GM21717 (cell line): ENCODE data around the gene SIRPG.
"Not testable (repeated sequence)": the region's sequence is repeated elsewhere in the genome, so short reads cannot be mapped to it uniquely, and the experiment has no call there.

Experiments
- ATAC-seq: cut with Tn5 transposase; IDR thresholded peaks from one replicate; pipeline ENCODE4 v1.9.1; 2021; ENCODE audit warnings: mild to moderate bottlenecking, moderate library complexity; ENCODE audit not compliant: unreplicated experiment

The SIRPG gene

DNA sequence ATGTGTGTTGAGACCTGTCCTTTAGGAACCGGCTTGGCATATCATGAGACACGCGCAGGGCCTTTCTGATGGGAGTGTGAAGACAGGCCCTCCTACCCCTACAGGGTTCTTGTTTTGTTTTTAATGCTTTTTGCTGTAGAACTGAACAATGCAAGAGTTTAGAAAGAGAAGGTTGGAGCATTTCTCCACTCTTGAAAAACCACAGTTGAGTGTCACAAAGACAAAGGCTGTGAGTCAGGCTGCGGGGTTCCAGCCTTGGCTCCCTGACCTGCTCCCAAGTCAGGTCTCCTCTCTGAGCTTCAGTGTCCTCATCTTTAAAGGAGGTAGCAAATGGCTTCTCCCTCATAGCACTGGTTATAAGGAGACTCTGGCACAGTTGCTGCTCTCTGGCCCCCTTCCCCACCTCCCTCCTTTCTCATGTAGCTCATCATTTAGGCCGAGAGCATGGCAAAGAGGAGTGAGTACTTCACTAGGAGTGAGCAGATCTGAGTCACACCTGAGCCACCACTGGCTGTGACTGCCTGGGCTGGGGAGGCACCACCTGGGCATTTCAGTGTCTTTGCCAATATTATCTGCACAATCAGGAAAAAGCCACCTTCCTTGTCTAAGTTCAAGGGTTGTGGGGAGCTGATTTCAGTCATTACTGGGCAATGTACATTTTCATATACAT lies 48.8 kb downstream of the SIRPG start:
- ATAC-seq = not testable (repeated sequence)

DNA sequence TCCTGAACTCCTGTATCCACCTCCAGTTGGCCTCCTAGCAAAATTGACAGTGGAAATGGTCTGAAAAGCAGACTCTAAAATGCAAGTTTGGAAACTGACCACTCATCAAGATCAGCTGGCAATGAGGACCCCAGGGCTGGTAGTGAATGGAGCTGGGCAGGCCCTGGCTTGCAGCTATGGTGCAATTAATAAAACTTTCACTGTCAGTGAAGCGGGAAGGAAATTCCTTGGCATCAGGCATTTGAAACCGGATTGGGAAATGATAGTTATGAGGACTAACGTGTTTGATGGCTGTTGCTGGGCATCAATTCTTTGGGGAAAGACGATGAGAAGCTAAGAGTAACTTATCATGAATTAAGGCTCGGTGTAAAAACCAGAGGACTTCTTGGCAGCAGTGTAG lies 56.8 kb downstream of the SIRPG start:
- ATAC-seq = no peak

DNA sequence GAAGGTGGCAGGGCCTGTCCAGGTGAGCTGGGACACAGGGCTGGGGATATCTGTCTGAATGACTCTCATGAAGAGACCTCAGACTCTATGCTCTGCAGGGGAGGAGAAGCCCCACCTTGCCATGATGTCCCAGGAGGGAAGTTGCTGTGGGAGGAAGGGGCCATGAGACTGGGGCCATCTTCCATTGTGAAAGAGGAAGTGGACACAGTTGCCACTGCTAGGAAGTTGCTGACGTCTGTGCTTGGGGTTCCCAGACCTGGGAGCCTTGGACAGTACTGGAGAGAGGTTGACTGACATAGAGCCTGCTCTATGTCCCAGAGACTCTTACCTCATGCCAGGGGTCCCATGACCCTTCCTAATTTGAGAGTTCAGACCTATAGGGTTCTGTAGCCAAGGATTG lies 62.2 kb downstream of the SIRPG start:
- no peak for ATAC-seq

DNA sequence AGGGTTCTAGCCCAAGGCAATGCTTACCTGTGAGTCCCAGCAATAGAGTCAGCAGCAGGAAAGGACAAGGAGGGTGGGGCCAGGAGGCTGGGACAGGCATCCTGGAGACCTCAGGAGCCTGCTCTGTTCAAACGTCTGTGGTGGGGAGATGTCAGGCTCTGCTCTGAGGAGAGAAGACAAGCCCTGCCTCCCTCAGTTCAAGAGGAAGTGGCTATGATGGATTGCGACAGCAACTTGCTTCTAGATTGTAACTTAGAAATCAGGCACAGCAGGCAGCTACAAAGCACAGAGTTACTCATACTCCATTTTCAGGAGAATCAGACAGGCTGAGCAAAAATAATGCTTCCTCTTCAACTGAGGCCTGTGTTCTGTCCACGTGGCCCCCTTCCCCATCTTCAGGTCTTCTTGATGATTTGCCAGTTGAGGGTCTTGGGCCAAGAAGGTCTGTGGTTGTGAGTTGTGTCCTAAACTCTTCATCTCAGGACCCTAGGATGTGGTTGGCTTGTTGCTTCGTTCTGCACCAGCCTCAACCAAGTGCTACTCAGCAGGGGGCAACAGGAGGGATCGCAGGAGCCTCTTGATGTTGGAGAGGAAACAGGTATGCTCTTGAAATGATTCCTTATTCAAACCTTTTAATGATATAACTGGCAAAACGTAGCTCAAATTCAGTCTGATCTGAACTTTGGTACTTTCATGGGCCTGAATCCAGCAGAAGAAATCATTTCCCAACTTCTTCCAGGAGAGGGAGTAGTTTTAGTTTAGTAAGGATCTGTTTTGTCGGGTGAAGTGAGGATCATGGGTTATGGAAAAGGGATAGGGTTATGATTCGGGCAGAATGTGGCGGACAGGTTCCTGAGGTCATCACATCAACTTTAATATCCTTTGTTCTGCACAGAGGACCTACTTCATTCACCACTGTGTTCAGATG lies 68.8 kb downstream of the SIRPG start:
- no peak for ATAC-seq

DNA sequence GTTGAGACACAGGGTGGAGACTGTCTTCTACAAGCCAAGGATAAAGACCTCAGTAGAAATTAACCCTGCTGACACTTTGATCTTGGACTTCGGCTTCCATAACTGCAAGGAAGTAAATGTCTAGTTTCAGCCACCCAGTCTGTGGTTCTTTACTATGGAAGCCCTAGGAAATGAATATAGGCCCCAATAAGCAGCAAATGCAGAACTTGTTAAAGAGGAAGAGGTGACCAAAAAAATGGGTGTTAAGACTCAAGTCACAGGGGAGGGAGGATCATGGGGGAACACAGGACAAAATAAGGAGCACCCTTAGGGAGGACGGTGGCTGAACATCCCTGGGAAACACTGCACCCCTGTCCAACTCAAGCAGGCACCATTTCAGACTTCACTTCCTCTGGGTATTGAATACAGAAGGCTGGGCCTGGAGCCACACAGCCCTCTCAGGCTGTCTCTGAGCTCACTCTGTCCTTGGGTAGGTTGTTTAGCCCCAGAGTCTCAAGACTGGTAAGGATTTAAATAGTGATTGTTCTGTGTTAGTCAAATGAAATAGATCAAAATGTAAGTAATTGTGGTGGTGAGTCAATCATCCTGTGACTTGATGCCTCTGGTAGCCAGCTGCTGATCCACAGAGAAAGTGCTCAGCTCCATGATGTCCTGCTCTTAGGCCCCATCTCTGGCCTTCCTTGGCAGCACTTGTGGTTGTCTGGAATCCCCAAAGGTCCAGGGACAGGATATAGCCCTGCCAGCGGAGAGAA lies 69.6 kb downstream of the SIRPG start:
- no peak for ATAC-seq

DNA sequence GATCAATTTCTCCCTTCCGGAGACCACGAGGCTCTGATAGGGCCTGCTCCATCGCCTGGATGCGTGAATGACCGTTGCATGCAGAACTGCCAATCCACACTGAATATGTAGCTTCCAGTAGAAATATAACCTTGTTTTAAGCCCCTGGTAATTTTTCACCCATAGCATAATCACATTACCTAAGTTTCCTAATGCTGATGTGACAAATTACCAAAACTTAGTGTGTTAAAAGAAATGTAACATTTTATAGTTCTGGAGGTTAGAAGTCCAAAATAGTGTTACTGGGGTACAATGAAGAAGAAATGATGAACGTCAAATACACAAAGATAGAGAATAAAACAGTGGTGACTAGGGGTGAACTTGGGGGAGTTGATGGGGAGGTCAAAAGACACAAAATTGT lies 78.1 kb downstream of the SIRPG start:
- ATAC-seq = no peak
